ENCODE results near the gene MYO1E. TPM values are rescaled to one million over a fixed set of nuclear protein-coding genes. Genes with fewer than 3 reads are reported as not detected.

Gene MYO1E
- total and polyA plus RNA-seq, 4 donors: 6.7 to 70.9 (median 21.6) TPM

- H3K27ac ChIP-seq (ENCODE audit: low read depth in 1 of 2, low read length in 2 of 2): no peak overlapping the region
- no peak overlapping the region for H3K4me3 ChIP-seq (ENCODE audit: low read depth in 1 of 3, low read length in 3 of 3)
- 98% methylated on average over 2 of the region's 2 CpGs for WGBS
- no peak overlapping the region for H3K9ac ChIP-seq (ENCODE audit: low read depth in 1 of 2, low read length in 2 of 2)
- peaks cover 0 to 9% (median 3%) of the 10 kb centered on the region in 4 donors for H3K36me3 ChIP-seq (ENCODE audit: control insufficient read depth in 4 of 4, insufficient read depth in 3 of 4, low read depth in 1 of 4, low read length in 3 of 4)
- H3K27me3 ChIP-seq (ENCODE audit: control insufficient read depth in 4 of 4, insufficient read depth in 4 of 4, low read length in 3 of 4): no peaks in the 10 kb centered on the region
- DNase-seq (ENCODE audit: low spot score): no peak
- TF ChIP-seq EGR1 (IDR thresholded peaks at IDR 0.05; ENCODE audit: low read depth in 2 of 2) (no peak), CTCF (IDR thresholded peaks at IDR 0.05; ENCODE audit: low read depth, low read length, missing input control) (no peak), NR2F2 (IDR thresholded peaks at IDR 0.05) (no peak), RAD21 (IDR thresholded peaks at IDR 0.05) (no peak), MAX (IDR thresholded peaks at IDR 0.05) (no peak), HNF4G (IDR thresholded peaks at IDR 0.05) (no peak), JUND (IDR thresholded peaks at IDR 0.05) (no peak), YY1 (IDR thresholded peaks at IDR 0.05) (no peak), TAF1 (conservative IDR thresholded peaks at IDR 0.05) (no peak), HNF4A (conservative IDR thresholded peaks at IDR 0.05) (no peak), ZBTB33 (IDR thresholded peaks at IDR 0.05) (no peak), FOXA2 (IDR thresholded peaks at IDR 0.05) (no peak), REST (IDR thresholded peaks at IDR 0.05) (no peak), SP1 (IDR thresholded peaks at IDR 0.05) (no peak), GABPA (IDR thresholded peaks at IDR 0.05 in 1 of 2, conservative IDR thresholded peaks at IDR 0.05 in 1 of 2) (no peak), FOXA1 (IDR thresholded peaks at IDR 0.05) (no peak), ATF3 (IDR thresholded peaks at IDR 0.05) (no peak), RXRA (IDR thresholded peaks at IDR 0.05) (no peak)
- no peaks in the 10 kb centered on the region for H3K4me1 ChIP-seq (ENCODE audit: control insufficient read depth in 4 of 4, insufficient read depth in 4 of 4, low read length in 3 of 4)
- H3K9me3 ChIP-seq (ENCODE audit: control insufficient read depth in 4 of 4, low read length in 3 of 4): no peaks in the 10 kb centered on the region
Measured at GRCh38 chr15:59242649-59243048, 130.0 kb downstream of the MYO1E start.

All from liver (tissue), 9 donors.